Measurements from ENCODE around the gene TRUB1.

TRUB1 gene

GRCh38 chr10:114982989-114983388 is 45.0 kb downstream of the TRUB1 start:
- no peaks in the 10 kb centered on the region for H3K36me3 ChIP-seq (ENCODE audit: control insufficient read depth, low read depth, low read length)
- no peak overlapping the region for H3K4me3 ChIP-seq (ENCODE audit: low read length)

GRCh38 chr10:114987995-114988394 is 50.0 kb downstream of the TRUB1 start:
- H3K27ac ChIP-seq (ENCODE audit: low read length): no peak overlapping the region
- H3K36me3 ChIP-seq (ENCODE audit: control insufficient read depth, low read depth, low read length): no peaks in the 10 kb centered on the region
- H3K27me3 ChIP-seq (ENCODE audit: control insufficient read depth, insufficient read depth, low read length): no peaks in the 10 kb centered on the region
- no peaks in the 10 kb centered on the region for H3K4me1 ChIP-seq (ENCODE audit: control insufficient read depth, low read depth, low read length)
- no peak overlapping the region for H3K9ac ChIP-seq (ENCODE audit: low read length)
- H3K4me3 ChIP-seq (ENCODE audit: low read length): no peak overlapping the region
- H3K9me3 ChIP-seq (ENCODE audit: control insufficient read depth, low read depth, low read length): peaks cover 5% of the 10 kb centered on the region

More at GRCh38 chr10:114982989-114983388, 45.0 kb downstream of the TRUB1 start:
- Histone ChIP-seq H3K27ac (ENCODE audit: low read length) (no peak overlapping the region), H3K27me3 (ENCODE audit: control insufficient read depth, insufficient read depth, low read length) (no peaks in the 10 kb centered on the region), H3K9ac (ENCODE audit: low read length) (no peak overlapping the region), H3K9me3 (ENCODE audit: control insufficient read depth, low read depth, low read length) (peaks cover 12% of the 10 kb centered on the region), H3K4me1 (ENCODE audit: control insufficient read depth, low read depth, low read length) (no peaks in the 10 kb centered on the region)

- H3K36me3 ChIP-seq (ENCODE audit: control insufficient read depth, low read depth, low read length): no peaks in the 10 kb centered on the region
- H3K9ac ChIP-seq (ENCODE audit: low read length): no peak overlapping the region
- H3K27ac ChIP-seq (ENCODE audit: low read length): no peak overlapping the region
- H3K9me3 ChIP-seq (ENCODE audit: control insufficient read depth, low read depth, low read length): no peaks in the 10 kb centered on the region
- H3K4me1 ChIP-seq (ENCODE audit: control insufficient read depth, low read depth, low read length): no peaks in the 10 kb centered on the region
- H3K4me3 ChIP-seq (ENCODE audit: low read length): no peak overlapping the region
- H3K27me3 ChIP-seq (ENCODE audit: control insufficient read depth, insufficient read depth, low read length): no peaks in the 10 kb centered on the region
Observed at GRCh38 chr10:114990586-114990985, 52.6 kb downstream of the TRUB1 start.

- Histone ChIP-seq H3K9me3 (ENCODE audit: control insufficient read depth, low read depth, low read length) (no peaks in the 10 kb centered on the region), H3K36me3 (ENCODE audit: control insufficient read depth, low read depth, low read length) (no peaks in the 10 kb centered on the region), H3K9ac (ENCODE audit: low read length) (no peak overlapping the region), H3K4me1 (ENCODE audit: control insufficient read depth, low read depth, low read length) (no peaks in the 10 kb centered on the region), H3K27me3 (ENCODE audit: control insufficient read depth, insufficient read depth, low read length) (no peaks in the 10 kb centered on the region), H3K27ac (ENCODE audit: low read length) (no peak overlapping the region), H3K4me3 (ENCODE audit: low read length) (no peak overlapping the region)
Observed at GRCh38 chr10:114990991-114991390, 53.0 kb downstream of the TRUB1 start.

GRCh38 chr10:114992189-114992775 is 54.3 kb downstream of the TRUB1 start:
- Histone ChIP-seq H3K27me3 (ENCODE audit: control insufficient read depth, insufficient read depth, low read length) (no peaks in the 10 kb centered on the region), H3K27ac (ENCODE audit: low read length) (no peak overlapping the region), H3K9me3 (ENCODE audit: control insufficient read depth, low read depth, low read length) (no peaks in the 10 kb centered on the region)

GRCh38 chr10:114995468-114996247 is 57.7 kb downstream of the TRUB1 start:
- Histone ChIP-seq H3K27ac (ENCODE audit: low read length) (no peak overlapping the region), H3K4me1 (ENCODE audit: control insufficient read depth, low read depth, low read length) (peaks cover 6% of the 10 kb centered on the region), H3K9ac (ENCODE audit: low read length) (no peak overlapping the region), H3K36me3 (ENCODE audit: control insufficient read depth, low read depth, low read length) (no peaks in the 10 kb centered on the region), H3K9me3 (ENCODE audit: control insufficient read depth, low read depth, low read length) (no peaks in the 10 kb centered on the region), H3K4me3 (ENCODE audit: low read length) (no peak overlapping the region), H3K27me3 (ENCODE audit: control insufficient read depth, insufficient read depth, low read length) (no peaks in the 10 kb centered on the region)

More at GRCh38 chr10:114992189-114992775, 54.3 kb downstream of the TRUB1 start:
- Histone ChIP-seq H3K36me3 (ENCODE audit: control insufficient read depth, low read depth, low read length) (no peaks in the 10 kb centered on the region), H3K4me1 (ENCODE audit: control insufficient read depth, low read depth, low read length) (no peaks in the 10 kb centered on the region), H3K9ac (ENCODE audit: low read length) (no peak overlapping the region), H3K4me3 (ENCODE audit: low read length) (no peak overlapping the region)

- no peaks in the 10 kb centered on the region for H3K36me3 ChIP-seq (ENCODE audit: control insufficient read depth, low read depth, low read length)
- no peaks in the 10 kb centered on the region for H3K9me3 ChIP-seq (ENCODE audit: control insufficient read depth, low read depth, low read length)
- no peak overlapping the region for H3K27ac ChIP-seq (ENCODE audit: low read length)
- H3K4me1 ChIP-seq (ENCODE audit: control insufficient read depth, low read depth, low read length): peaks cover 6% of the 10 kb centered on the region
- no peaks in the 10 kb centered on the region for H3K27me3 ChIP-seq (ENCODE audit: control insufficient read depth, insufficient read depth, low read length)
- no peak overlapping the region for H3K9ac ChIP-seq (ENCODE audit: low read length)
- H3K4me3 ChIP-seq (ENCODE audit: low read length): no peak overlapping the region
Observed at GRCh38 chr10:114996542-114996941, 58.5 kb downstream of the TRUB1 start.

- Histone ChIP-seq H3K36me3 (ENCODE audit: control insufficient read depth, low read depth, low read length) (no peaks in the 10 kb centered on the region), H3K9me3 (ENCODE audit: control insufficient read depth, low read depth, low read length) (no peaks in the 10 kb centered on the region), H3K9ac (ENCODE audit: low read length) (no peak overlapping the region), H3K27ac (ENCODE audit: low read length) (no peak overlapping the region), H3K4me3 (ENCODE audit: low read length) (no peak overlapping the region), H3K27me3 (ENCODE audit: control insufficient read depth, insufficient read depth, low read length) (no peaks in the 10 kb centered on the region), H3K4me1 (ENCODE audit: control insufficient read depth, low read depth, low read length) (peaks cover 6% of the 10 kb centered on the region)
Observed at GRCh38 chr10:114998993-114999392, 61.0 kb downstream of the TRUB1 start.

- H3K27ac ChIP-seq (ENCODE audit: low read length): no peak overlapping the region
- no peak overlapping the region for H3K4me3 ChIP-seq (ENCODE audit: low read length)
- H3K9me3 ChIP-seq (ENCODE audit: control insufficient read depth, low read depth, low read length): no peaks in the 10 kb centered on the region
- H3K4me1 ChIP-seq (ENCODE audit: control insufficient read depth, low read depth, low read length): peaks cover 6% of the 10 kb centered on the region
- no peaks in the 10 kb centered on the region for H3K36me3 ChIP-seq (ENCODE audit: control insufficient read depth, low read depth, low read length)
- H3K9ac ChIP-seq (ENCODE audit: low read length): no peak overlapping the region
- H3K27me3 ChIP-seq (ENCODE audit: control insufficient read depth, insufficient read depth, low read length): no peaks in the 10 kb centered on the region
Observed at GRCh38 chr10:115001506-115002381, 63.7 kb downstream of the TRUB1 start.

GRCh38 chr10:115003396-115003795 is 65.4 kb downstream of the TRUB1 start:
- Histone ChIP-seq H3K4me3 (ENCODE audit: low read length) (no peak overlapping the region), H3K27ac (ENCODE audit: low read length) (no peak overlapping the region), H3K36me3 (ENCODE audit: control insufficient read depth, low read depth, low read length) (no peaks in the 10 kb centered on the region), H3K9me3 (ENCODE audit: control insufficient read depth, low read depth, low read length) (no peaks in the 10 kb centered on the region), H3K4me1 (ENCODE audit: control insufficient read depth, low read depth, low read length) (peaks cover 6% of the 10 kb centered on the region), H3K27me3 (ENCODE audit: control insufficient read depth, insufficient read depth, low read length) (no peaks in the 10 kb centered on the region), H3K9ac (ENCODE audit: low read length) (no peak overlapping the region)

- Histone ChIP-seq H3K9ac (ENCODE audit: low read length) (no peak overlapping the region), H3K9me3 (ENCODE audit: control insufficient read depth, low read depth, low read length) (no peaks in the 10 kb centered on the region), H3K36me3 (ENCODE audit: control insufficient read depth, low read depth, low read length) (no peaks in the 10 kb centered on the region), H3K27ac (ENCODE audit: low read length) (no peak overlapping the region), H3K27me3 (ENCODE audit: control insufficient read depth, insufficient read depth, low read length) (no peaks in the 10 kb centered on the region), H3K4me1 (ENCODE audit: control insufficient read depth, low read depth, low read length) (no peaks in the 10 kb centered on the region), H3K4me3 (ENCODE audit: low read length) (no peak overlapping the region)
Observed at GRCh38 chr10:115004236-115004862, 66.4 kb downstream of the TRUB1 start.
